Pulmonary artery endothelial cell (primary cell): Measurements from ENCODE around the gene PON1. TPM values are rescaled to one million over a fixed set of nuclear protein-coding genes. Genes with fewer than 3 reads are reported as not detected.

Experiments used
- DNase-seq: peaks from one replicate; pipeline ENCODE4 v3.0.0-alpha.2; 2011; ENCODE audit warnings: low read depth, low spot score
- total RNA-seq: library from RNA; depleted of rRNA; stranded (reverse); fragments of >200 nt; gene quantifications from 2 replicates; pipeline ENCODE4 v1.2.3, GENCODE V29; 2014

The PON1 gene
- not detected in 2 replicates for total RNA-seq

DNA sequence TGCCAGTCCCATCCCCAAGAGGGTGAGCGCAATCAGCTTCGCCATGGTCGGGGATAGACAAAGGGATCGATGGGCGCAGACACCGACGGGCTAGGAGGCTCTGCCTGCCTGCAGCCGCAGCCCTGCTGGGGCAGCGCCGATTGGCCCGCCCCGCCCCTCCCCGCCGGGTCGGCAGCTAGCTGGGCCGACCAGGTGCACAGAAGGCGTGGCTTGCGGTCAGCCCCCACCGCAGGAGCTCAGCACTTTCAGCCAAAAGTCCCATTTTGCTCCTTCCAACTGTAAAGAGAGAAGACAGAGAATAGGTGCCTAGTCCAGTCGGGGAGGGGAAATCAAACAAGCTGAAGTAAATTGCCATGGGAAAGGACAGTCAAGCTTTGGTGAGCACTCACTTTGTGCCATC is at the start of gene PON1:
PON1 (minus strand) TSS at position 102 of the 400 bp plus-strand sequence; CDS start at position 45, 57 bp downstream.
- DNase-seq = no peak

GRCh38 chr7:95373323-95373722 is 49.0 kb upstream of the PON1 start:
- no peak for DNase-seq

- no peak for DNase-seq
Measured at GRCh38 chr7:95368235-95368634, 43.9 kb upstream of the PON1 start.

DNA sequence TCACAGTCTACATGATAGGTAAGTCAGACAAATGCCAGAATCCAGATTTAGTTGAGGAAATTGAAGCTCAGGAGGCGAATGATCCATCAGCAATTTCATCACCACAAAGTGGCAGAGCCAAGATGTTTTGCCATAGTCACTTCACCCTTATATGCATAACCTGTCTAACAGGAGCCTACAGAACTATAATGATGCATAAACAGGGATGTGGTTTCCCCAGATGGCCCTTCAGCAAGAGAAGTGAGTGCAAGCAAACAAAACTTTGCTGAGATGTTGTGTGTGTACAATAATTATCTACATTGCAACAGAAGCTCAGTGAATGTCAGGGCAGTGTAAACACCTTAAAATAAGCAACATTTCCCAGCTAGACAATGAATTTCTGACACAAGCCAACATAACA is 43.3 kb upstream of the PON1 start:
- DNase-seq = no peak

DNA sequence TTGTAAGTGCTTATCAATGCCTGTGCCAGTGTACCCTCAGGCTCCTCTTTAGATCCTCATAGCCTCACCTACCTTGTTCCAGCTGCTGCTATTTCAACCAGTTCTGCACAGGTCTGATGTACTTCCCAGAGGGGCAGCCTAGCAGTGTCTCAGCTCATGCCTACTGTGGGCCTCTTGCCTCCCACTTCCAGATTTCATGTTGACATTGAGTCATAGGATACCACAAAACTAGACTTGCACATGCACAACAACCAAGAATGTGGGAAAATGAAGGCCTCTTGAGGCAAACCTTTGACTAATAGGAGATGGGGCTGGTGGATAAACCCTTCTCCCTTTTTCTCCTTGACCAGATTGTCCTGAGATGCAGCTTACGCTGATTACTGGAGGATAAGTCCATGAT is 40.8 kb upstream of the PON1 start:
- DNase-seq = no peak

DNA sequence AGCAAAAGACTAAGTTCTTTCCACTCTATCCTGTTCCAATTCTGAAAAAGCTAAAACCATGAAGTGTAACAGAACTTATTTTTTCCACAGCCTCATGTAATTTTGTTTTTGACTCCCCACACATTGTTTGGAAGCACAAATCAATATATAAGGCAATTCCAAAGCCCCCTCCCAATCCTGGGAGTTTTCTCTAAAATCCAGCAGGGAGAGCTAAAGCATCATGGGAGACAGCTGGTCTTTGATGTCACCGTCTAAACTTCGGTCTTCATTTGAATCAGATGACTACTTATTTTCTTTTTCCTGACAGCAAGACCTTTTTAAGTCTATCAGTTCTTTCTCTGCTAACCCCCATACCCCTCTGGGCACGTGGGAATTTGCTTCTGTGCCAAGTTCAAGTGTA is 33.3 kb upstream of the PON1 start:
- DNase-seq = no peak

DNA sequence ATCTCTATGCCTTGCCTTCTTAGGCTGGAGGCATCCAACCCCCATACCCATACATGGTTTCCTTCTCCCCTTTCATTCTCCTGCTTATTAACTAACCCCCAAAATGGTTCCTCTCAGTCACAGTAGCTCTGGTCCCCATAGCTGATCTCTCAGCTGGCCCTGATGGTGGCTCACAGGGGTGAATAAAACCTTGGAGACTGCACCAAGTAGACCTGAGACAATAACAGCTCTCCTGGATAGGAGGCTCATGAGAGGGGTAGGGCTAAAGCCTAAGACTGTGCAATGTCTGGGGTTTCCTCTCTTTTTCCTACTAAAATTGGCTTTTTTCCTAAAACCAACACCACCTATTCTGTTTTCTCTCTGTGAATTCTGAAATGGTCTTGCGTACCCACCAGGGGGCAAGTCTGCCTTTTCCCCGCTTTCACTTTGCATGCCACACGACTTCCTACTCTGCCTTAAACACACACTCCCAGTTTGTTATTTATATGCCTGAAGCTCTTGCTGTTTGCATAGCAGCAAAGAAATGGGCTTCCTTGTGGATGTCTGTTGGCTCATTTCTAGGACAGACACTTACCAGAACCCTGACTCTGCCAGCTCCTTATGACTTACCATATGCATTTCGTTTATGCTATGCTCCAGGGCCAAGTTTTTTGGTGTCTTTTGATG is 18.4 kb upstream of the PON1 start:
- no peak for DNase-seq

DNA sequence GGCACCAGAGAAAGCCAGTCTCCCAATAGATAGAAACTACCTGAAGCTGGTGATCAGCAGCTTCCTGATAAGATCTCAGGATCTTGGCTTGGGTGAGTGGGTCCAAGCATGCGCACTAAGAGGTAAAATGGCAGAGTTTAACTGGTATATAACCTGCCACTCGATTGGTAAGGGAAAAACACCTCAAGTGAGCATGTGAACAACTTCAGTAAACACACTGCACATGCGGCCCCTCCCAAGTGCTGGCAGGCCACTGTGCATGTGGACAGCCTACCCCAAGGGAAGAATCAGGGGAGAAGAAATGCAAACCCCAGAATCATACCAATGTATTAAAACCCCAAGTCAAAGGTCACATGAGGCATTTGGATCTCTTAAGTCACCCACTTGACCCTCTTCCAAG is 17.7 kb upstream of the PON1 start:
- DNase-seq = no peak

DNA sequence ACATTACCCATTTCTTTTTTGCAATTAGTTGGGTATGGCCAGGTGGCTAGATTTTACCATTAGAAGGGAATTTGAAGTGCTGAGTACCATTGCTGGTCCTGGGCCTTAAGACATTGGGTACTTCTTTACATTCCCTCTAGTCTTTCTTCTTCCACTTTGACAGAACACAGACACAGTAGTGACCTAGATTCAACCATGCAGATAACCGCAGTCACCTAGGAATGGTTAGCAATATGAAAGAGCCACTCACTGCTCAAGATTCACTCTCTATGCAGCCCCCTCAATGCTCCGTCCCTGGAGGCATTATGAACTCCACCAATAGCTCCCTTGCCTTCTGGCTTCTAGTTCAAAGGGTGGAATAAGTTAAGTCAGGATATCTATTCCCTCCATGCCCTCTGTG is 16.2 kb upstream of the PON1 start:
- no peak for DNase-seq

GRCh38 chr7:95338832-95339231 is 14.5 kb upstream of the PON1 start:
- DNase-seq = no peak

DNA sequence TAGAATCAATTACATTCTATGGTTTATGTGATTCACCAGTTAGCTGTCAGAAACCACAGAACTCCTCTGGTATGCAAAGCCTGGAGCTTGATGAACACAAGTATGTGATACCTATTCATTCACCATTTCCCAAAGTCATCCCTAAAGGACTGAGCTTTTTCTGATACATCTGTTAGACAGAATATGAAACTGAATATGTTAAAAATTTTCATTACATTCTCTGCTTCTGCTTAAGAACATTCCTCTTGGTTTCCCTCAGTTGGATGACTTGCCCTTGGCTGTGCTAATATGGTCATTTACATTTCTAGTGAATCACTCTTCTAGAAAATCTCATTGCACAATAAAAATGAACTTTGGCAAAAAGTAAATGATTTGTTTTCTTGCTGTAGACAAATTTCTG is 10.8 kb upstream of the PON1 start:
- no peak for DNase-seq

- no peak for DNase-seq
Measured at GRCh38 chr7:95334447-95334846, 10.1 kb upstream of the PON1 start.

DNA sequence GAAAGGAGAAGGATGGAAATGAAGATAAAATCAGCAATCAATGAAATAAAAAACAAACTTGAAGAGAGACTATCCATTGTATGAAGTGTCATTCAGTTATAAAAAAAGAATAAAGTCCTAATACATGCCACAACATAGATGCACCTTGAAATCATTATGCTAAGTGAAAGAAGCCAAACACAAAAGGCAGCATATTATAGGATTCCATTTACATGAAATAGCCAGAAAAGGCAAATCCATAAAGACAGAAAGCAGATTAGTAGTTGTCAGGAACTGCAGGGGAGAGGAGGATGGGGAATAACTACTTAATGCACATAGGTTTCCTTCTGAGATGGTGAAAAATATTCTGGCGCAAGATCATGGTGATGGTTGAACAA is 6.6 kb upstream of the PON1 start:
- DNase-seq = no peak

- no peak for DNase-seq
Measured at GRCh38 chr7:95330204-95330960, 6.0 kb upstream of the PON1 start.

- DNase-seq = no peak
Measured at GRCh38 chr7:95327356-95327755, 3.0 kb upstream of the PON1 start.

- no peak for DNase-seq
Measured at GRCh38 chr7:95323410-95324129, 762 bp downstream of the PON1 start.

- DNase-seq = no peak
Measured at GRCh38 chr7:95322854-95323253, 1.5 kb downstream of the PON1 start.

DNA sequence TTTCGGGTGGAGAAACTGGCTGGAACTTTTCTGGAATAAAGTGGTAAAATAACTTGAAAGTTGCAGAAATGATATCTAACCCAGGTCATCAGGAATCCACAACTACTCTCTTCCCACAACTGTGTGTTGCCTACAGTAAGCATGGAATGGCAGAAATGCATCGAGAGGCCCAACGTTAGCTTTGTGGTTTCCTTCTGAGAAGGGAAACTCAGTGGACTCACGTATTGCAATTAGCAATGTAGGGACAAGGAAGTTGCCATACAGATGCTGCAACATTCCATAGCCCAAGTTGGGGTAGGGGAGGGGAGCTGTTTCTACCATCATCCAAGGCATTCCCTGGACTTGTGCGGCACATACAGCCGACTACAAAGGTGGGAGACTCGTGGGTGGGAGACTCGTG is 1.9 kb downstream of the PON1 start:
- no peak for DNase-seq

- no peak for DNase-seq
Measured at GRCh38 chr7:95321720-95322119, 2.6 kb downstream of the PON1 start.

GRCh38 chr7:95320651-95321050 is 3.7 kb downstream of the PON1 start:
- no peak for DNase-seq

GRCh38 chr7:95319570-95319969 is 4.8 kb downstream of the PON1 start:
- no peak for DNase-seq

DNA sequence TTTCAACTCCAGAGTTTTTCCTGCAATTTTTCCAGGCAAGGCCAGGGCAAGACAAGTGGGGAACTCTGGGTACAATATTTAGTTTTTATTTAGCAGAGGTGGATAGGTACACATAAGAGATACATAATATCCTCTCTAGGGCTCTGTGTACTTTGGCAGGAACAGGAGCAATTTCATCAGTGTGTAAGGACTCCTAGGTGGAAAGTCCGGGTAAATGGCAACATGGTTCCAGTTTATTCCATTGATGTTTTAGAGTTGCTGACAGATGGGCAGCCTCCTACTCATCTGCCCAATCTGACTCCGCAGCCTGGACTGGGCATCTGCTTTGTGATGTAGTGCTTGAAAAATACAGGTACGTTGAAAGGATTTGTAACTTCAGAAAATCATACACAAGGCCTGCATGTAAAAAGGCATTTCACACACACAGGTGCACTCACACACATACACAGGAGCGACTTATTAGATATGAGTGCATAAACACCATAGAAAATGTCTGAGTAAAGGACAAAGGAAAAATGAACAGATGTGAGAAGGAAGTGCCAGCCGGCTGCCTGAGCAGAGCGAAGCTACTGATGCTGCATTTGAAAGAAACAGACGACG is 5.7 kb downstream of the PON1 start:
- DNase-seq = no peak
